GM19035 (cell line): Measurements from ENCODE around the gene DNAJB6.

Experiments
- ATAC-seq: cut with Tn5 transposase; IDR thresholded peaks from one replicate; pipeline ENCODE4 v1.9.1; 2021; ENCODE audit not compliant: unreplicated experiment

Gene DNAJB6

GRCh38 chr7:157336383-157337315, at the start of gene DNAJB6:
DNAJB6 (plus strand) TSS chr7:157337004; CDS start chr7:157358573, 21,569 bp downstream.
- ATAC-seq: peak; percentile 74

GRCh38 chr7:157291404-157292080, 45.3 kb upstream of the DNAJB6 start:
- no peak for ATAC-seq

- ATAC-seq: no peak
Measured at GRCh38 chr7:157292258-157292657, 44.5 kb upstream of the DNAJB6 start.

DNA sequence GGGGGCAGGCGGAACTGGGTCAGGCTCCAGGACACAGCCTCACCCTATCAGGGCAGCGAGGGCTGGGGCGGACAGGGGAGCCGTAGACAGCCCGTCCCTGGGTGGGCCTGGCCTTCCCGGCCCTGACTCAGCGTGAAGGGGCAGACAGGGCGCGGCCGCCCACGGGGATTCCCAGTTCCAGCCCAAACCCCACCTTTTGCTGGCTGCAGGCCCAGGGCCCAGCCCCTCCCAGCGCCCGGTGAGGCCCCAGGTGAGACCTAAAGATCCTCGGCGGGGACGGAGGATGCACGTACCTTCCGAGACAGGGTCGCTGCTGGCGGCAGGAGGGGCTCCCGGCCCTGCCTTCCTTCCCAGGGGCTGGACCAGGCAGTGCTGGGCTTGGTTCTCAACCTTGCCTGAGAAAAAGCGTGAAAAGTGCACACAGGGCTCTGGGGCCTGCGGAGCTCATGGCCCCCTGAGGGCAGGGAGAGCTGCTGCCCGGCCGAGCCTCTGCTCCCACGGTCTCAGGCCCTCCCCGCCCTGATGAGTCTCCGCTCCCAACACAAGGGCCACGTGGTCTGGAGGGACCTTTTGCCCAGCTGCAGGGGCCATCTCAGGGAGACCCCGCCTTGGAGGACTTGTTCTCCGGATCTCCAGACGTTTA, 43.9 kb upstream of the DNAJB6 start:
- no peak for ATAC-seq

- no peak for ATAC-seq
Measured at GRCh38 chr7:157293413-157293788, 43.4 kb upstream of the DNAJB6 start.

GRCh38 chr7:157294773-157295172, 42.0 kb upstream of the DNAJB6 start:
- ATAC-seq: no peak

DNA sequence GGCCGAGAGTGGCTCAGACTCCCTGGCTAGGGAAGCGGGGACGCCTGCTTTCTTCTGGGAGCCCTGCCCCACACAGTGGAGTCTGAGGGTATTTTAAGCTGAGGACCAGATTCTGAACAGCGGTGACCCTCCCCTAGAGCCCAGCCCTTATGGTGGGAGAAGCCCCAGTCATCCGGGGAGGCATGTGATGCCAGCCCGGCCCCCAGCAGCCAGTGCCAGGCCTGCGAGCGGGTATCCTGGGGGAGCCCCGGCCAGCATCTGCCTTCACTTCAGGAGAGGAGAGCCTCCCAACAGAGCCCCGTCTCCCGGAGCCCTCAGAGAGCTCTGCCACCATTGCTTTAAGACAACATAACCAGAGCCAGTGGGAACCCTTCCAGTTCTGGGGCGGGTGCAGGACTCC, 41.5 kb upstream of the DNAJB6 start:
- no peak for ATAC-seq

DNA sequence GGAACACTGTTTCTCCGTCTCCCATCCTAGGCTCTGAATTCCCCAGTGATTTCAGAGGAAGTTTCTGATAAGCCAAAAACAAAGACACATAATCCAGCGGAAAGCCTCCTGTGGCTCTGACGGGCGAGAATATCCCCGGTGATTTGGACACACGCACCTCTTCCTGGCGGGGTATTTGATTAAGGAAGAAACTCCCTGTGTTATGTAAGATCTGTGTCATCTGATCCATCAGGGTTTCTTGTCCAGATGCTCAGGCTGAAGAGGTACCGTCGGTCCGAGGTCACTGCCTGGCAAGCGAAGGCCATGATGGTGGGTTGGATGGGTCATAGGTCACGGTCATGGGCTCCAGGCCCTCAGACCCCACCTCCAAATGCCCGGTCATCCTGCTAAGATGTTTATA, 39.6 kb upstream of the DNAJB6 start:
- no peak for ATAC-seq

- ATAC-seq: no peak
Measured at GRCh38 chr7:157299317-157299612, 37.5 kb upstream of the DNAJB6 start.

DNA sequence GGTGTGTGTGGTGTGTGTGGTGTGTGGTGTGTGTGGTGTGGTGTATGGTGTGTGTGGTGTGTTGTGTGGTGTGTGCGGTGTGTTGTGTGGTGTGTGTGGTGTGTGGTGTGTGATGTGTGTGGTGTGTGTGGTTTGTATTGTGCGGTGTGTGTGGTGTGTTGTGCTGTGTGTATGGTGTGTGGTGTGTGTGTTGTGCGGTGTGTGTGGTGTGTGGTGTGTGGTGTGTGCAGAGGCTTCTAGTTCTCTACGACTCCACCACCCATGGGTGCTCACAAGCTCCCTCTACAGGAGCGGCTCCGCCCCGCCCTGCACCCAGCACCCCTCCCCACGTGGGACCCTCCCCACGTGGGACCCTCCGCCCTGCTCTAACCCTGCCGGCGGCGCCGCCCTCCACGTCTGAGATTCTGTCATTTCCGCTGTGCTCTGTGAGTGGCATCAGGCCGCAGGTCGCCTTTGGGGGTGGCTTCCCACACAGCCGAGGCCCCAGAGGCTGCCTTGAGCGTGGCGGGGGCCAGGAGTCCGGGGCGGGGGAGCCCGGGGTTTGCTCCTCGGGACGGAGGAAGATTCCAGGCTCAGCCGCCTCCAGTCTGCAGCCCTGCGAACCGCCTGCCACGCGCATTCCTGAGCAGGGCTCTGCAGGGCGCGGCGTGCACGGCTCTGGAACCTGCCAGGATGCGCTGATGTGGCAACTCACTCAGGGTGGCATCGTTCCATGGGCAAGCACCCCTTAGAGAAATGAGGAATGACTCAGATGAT, 37.0 kb upstream of the DNAJB6 start:
- no peak for ATAC-seq

DNA sequence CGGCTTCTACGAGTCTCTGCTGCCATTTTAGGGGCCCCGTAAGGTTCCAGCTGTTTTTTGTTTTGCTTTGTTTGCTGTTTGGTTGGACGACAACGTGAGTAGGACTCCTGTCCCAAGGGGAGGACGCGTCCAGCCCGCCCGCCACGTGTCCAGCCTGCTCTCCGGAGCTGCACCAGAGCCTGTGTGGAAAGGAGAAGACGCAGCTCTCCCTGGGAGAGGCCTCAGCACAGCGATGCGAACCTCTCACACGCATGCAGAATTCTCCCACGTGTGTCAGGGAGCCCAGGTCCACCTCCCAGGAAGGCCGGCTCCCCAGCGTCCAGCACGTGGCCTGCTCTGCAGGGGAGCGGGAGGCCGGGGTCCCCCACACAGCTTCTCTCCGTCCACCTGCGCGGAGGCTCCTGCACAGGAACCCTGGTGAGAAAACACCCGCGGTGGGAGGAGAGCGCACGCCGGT, 36.4 kb upstream of the DNAJB6 start:
- ATAC-seq: no peak

DNA sequence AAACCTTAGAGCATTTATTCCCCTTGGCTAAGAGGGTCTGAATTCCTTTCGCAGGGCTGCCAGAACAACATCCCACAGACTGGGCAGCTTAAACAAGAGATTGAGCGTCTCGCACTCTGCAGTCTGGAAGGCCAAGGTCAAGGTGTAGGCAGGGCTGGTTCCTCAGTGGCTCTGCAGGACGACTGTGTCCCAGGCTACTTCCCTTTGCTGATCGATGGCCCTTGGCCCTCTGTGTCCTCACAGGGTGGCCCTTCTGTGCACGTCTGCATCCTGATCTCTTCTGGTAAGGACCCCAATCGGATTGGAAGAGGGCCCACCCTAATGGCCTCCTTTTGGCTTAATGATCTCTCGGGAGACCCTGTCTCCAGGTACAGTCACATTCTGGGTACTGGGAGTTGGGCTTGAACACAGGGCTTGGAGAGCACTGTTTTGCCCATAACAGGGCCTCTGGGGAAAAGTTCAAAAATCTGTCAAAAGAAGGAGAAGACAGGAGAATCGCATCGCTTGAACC, 35.1 kb upstream of the DNAJB6 start:
- ATAC-seq: peak; percentile 5

- no peak for ATAC-seq
Measured at GRCh38 chr7:157306846-157307838, 29.7 kb upstream of the DNAJB6 start.

GRCh38 chr7:157309988-157310668, 26.7 kb upstream of the DNAJB6 start:
- no peak for ATAC-seq

DNA sequence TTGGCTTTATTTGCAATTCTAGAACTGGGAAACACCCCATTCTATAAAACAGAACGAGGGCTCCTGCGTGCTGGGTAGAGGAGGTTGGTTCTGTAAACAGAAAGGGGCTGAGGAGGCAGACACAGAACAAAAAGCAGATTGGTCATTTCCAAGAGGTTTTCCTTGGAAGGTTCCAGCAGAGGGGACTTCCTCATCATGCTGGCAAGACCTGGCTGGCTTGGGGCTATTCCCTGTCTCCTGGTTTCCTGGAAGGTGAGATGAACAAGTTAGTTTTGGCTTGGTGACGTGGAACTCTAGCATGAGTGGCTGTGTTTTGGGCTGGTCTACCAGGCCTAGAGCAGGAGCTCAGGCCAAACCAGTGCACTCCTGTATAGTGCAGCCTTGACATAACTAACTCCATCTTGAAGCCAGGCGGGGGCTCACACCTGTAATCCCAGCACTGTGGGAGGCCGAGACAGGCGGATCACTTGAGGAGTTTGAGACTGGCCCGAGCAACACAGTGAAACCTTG, 26.1 kb upstream of the DNAJB6 start:
- no peak for ATAC-seq

DNA sequence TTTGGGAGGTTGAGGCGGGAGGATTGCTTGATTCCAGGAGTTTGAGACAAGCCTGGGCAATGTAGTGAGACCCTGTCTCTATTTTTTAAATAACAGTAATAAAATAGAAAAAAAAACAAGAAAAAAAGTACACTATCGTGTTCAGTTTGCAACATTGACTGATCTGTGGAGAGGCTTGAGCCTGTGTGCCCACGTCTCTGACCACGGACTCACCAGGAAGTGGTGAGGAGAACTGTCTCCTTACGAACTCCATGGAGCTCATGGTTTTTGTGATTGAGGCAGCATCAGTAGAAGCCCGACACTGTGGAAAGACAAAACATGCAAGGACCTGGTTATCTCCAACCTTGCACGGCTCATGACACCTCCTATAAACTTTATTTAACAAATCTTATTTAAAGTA, 23.9 kb upstream of the DNAJB6 start:
- no peak for ATAC-seq

- no peak for ATAC-seq
Measured at GRCh38 chr7:157313645-157314044, 23.2 kb upstream of the DNAJB6 start.

- peak; percentile 73 for ATAC-seq
Measured at GRCh38 chr7:157318015-157318706, 18.6 kb upstream of the DNAJB6 start.
